ENCODE results near the gene TSEN34.
"Not testable (repeated sequence)": the region's sequence is repeated elsewhere in the genome, so short reads cannot be mapped to it uniquely, and the experiment has no call there.

Gene TSEN34

DNA sequence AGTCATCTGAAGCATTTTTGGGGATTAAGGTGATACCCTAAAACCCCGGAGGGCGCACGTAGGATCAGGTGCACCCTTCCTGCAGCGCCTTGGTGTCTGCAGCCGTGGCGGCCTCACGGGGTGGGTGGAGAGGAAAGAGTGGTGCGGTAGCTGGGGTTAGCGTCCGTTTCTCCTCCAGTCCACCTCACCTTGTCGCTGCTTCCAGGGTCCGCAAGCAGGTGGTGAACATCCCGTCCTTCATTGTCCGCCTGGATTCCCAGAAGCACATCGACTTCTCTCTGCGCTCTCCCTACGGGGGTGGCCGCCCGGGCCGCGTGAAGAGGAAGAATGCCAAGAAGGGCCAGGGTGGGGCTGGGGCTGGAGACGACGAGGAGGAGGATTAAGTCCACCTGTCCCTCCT is 16.1 kb downstream of the TSEN34 start:
- not testable (repeated sequence) for DNase-seq (ENCODE audit: low spot score in 2 of 2); ATAC-seq; H3K9me3 Mint-ChIP-seq
- Mint-ChIP-seq H3K36me3 (peaks cover 97% of the 10 kb centered on the region), H3K4me1 (peaks cover 93% of the 10 kb centered on the region), H3K27ac (peak overlapping the region; percentile 90), H3K4me3 (peak overlapping the region; percentile 88)

DNA sequence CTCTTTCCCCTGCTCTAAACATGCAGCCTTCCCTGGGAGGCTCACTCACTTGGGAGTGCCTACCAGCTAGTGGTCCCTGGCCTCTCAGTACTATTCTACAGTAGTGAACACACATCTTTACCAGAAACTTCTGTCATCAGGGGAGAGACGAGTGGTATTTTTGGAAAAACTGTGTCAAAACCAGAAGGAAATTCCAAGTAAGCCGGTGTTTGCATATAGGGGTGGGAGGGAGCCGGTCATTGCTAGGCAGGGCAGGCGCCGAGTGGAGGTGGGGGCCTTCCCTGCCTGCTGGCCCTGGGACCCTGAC is 16.5 kb downstream of the TSEN34 start:
- Mint-ChIP-seq H3K27ac (peak overlapping the region; percentile 90), H3K36me3 (peaks cover 97% of the 10 kb centered on the region), H3K9me3 (no peaks in the 10 kb centered on the region), H3K4me1 (peaks cover 89% of the 10 kb centered on the region), H3K4me3 (peak overlapping the region; percentile 88)
- ATAC-seq: no peak
- DNase-seq (ENCODE audit: low spot score in 2 of 2): no peak

DNA sequence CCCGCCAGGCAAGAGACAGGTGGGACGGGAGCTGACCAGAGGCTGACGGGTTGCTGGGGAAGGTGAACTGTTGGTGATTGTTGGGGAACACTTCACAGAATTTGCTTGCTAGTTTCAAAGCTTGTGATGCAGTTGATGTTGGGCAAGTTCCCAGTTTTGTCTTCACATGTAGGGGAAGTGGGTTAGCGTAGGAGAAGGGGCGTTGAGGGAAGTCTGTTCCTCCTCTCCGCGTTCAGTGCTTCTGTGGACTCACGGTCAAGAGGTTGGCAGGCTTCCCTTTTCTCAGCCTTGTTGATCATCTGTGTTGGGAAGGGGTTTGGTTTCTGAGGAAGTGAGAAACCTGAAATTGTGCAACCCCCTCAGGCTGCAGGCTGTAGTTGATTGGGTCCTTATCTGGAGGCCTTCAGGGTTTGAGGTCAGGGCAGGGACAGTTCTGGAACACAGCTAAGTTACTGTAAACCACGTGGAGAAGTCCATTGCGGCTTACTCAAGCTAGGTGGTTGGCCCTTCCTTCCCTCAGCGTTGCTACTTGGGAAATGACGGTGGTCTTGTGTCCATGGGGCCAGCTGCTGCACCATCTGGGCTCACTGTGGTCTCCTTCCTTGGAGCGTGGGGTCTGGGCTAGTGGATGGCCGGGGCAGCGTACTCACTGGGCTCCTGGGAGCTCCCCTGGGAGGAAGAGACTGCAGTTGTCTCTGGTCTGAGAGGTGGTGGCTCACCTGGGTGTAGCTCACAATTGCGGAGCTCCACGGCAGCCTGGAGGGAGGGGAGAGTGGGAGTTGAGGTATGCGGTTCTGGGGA is 17.1 kb downstream of the TSEN34 start:
- H3K27ac Mint-ChIP-seq: peak overlapping the region; percentile 90
- ATAC-seq (no peak), DNase-seq (ENCODE audit: low spot score in 2 of 2) (peak in 1 of 2 donors; percentile 63)
- peaks cover 83% of the 10 kb centered on the region for H3K4me1 Mint-ChIP-seq
- no peaks in the 10 kb centered on the region for H3K9me3 Mint-ChIP-seq
- H3K4me3 Mint-ChIP-seq: peak overlapping the region; percentile 88
- H3K36me3 Mint-ChIP-seq: peaks cover 97% of the 10 kb centered on the region

DNA sequence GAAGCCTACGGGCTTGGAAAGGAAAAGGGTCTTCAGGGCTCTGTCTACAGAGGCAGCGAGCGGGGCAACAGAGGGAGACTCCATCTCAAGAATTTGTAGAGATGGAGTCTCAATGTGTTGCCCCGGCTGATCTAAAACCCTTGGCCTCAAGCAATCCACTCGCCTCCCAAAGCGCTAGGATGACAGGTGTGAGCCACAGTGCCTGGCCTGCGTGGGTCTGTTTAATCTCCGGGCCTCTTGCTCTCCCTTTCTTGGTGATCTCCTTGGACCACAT is 17.6 kb downstream of the TSEN34 start:
- Mint-ChIP-seq H3K27ac (peak overlapping the region; percentile 90), H3K9me3 (no peaks in the 10 kb centered on the region), H3K4me3 (peak overlapping the region; percentile 88), H3K36me3 (peaks cover 93% of the 10 kb centered on the region), H3K4me1 (peaks cover 78% of the 10 kb centered on the region)
- DNase-seq (ENCODE audit: low spot score in 2 of 2): peak in 1 of 2 donors; percentile 63
- no peak for ATAC-seq

DNA sequence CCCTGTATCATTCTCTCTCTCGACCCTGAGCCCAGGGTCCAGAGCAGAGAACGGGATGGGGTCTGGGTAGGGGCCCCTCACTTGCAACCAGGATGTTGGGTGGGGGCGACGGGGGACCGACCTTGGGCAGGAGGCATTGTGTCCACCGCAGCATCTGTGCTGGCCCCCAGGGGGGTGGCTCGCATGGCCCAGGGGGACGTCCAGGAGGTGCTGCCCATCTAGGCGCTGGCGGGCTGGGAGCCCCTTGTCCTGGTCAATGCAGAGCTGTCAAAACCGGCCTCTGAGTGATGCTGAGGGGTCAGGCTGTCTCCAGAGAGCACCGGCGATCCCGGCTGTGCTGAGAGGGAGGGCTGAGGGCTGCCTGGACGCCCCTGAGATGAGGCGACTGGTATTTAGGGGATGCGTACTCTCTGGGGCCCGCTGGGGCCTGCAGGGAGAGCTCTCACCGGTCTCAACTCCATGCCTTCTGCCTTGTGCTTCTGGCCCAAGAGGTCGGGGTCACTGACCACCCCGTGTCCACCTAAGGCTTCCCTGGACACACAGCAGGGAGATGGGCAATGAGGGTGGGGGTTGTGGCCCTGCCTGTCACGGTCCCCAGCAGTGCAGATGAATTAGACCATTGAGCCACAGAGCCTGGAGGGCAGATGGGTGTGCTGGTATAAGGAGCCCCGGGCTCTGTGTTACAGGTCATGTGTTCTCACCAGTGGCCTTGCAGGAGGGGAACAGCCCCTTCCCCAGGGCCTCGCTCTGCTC is 18.1 kb downstream of the TSEN34 start:
- peak in 1 of 2 donors; percentile 65 for DNase-seq (ENCODE audit: low spot score in 2 of 2)
- ATAC-seq: no peak
- Mint-ChIP-seq H3K36me3 (peaks cover 87% of the 10 kb centered on the region), H3K4me3 (peak overlapping the region; percentile 36), H3K4me1 (peaks cover 73% of the 10 kb centered on the region), H3K9me3 (no peaks in the 10 kb centered on the region), H3K27ac (peak overlapping the region; percentile 90)

DNA sequence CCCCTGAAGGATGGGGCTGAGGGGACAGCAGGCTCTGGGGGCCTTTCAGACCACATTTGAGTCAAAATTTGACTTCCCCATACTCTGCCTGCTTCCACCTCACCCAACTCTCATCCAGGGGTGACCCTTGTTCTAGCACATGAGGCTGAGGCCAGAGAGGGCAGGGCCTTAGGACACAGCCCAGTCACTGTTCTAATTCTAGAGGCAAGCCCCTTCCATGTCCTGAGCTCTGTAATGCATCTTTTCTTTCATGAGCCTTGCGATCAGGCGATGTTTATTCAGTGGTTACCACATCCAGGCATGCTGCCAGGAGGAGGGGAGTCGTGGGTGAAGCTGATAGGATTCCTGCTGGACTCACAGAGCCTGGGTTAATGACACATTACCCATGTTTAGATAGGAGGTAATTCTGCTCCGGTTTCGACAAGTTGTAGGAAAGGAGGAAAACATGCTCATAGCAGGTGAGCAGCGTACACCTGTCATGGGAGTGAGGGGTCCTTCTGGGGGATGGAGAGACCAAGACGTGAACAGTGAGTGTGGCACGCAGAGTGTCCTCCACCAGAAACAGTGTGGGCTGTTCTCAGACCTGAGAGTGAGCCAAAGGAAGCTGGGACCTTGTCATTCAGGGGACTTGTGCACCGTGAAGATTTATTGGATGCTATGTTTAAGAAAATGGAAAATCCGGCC is 18.8 kb downstream of the TSEN34 start:
- Mint-ChIP-seq H3K9me3 (no peaks in the 10 kb centered on the region), H3K4me1 (peaks cover 66% of the 10 kb centered on the region), H3K27ac (peak overlapping the region; percentile 90), H3K36me3 (peaks cover 80% of the 10 kb centered on the region), H3K4me3 (peak overlapping the region; percentile 36)
- ATAC-seq: no peak
- no peak for DNase-seq (ENCODE audit: low spot score in 2 of 2)

DNA sequence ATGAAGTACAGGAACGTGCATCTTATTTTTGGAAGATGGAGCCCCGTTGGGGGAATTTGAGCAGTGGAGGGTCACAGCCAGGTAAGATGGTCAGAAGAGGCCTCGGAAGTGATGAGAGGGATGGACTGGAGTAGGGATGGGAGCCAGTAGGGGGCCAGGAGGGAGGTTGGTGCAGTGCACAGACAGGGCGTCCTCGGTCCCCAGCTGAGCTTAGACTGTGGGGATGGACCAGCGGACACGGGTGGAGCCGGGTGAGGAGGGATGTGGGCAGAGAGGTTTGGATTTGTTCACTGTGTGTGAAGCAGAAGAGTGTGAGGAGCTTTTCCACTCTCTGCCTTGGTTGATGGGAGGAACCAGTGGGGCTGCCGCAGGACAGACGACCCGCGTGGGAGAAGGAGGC is 20.1 kb downstream of the TSEN34 start:
- Mint-ChIP-seq H3K36me3 (peaks cover 69% of the 10 kb centered on the region), H3K4me3 (peak overlapping the region; percentile 36), H3K9me3 (no peaks in the 10 kb centered on the region), H3K27ac (peak overlapping the region; percentile 73), H3K4me1 (peaks cover 53% of the 10 kb centered on the region)
- ATAC-seq: no peak
- DNase-seq (ENCODE audit: low spot score in 2 of 2): no peak

DNA sequence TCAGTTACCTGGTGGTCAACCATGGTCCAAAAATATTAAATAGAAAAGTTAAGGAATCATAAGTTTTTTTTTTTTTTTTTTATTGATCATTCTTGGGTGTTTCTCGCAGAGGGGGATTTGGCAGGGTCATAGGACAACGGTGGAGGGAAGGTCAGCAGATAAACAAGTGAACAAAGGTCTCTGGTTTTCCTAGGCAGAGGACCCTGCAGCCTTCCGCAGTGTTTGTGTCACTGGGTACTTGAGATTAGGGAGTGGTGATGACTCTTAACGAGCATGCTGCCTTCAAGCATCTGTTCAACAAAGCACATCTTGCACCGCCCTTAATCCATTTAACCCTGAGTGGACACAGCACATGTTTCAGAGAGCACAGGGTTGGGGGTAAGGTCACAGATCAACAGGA is 23.1 kb downstream of the TSEN34 start:
- H3K4me1 Mint-ChIP-seq: peaks cover 23% of the 10 kb centered on the region
- H3K9me3 Mint-ChIP-seq; DNase-seq (ENCODE audit: low spot score in 2 of 2); ATAC-seq; H3K4me3 Mint-ChIP-seq; H3K27ac Mint-ChIP-seq: not testable (repeated sequence)
- H3K36me3 Mint-ChIP-seq: peaks cover 49% of the 10 kb centered on the region

DNA sequence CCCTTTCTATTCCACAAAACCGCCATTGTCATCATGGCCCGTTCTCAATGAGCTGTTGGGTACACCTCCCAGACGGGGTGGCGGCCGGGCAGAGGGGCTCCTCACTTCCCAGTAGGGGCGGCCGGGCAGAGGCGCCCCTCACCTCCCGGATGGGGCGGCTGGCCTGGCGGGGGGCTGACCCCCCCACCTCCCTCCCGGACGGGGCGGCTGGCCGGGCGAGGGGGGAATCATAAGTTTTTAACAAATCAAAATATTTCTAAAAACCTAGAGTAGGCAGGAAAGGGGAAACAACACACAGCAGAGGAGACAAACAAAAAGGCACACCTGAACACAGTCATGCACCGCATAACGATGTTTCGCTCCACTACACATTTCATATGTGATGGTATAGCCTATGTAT is 23.6 kb downstream of the TSEN34 start:
- ATAC-seq; H3K4me3 Mint-ChIP-seq; H3K9me3 Mint-ChIP-seq; H3K27ac Mint-ChIP-seq; DNase-seq (ENCODE audit: low spot score in 2 of 2): not testable (repeated sequence)
- peaks cover 43% of the 10 kb centered on the region for H3K36me3 Mint-ChIP-seq
- peaks cover 18% of the 10 kb centered on the region for H3K4me1 Mint-ChIP-seq

DNA sequence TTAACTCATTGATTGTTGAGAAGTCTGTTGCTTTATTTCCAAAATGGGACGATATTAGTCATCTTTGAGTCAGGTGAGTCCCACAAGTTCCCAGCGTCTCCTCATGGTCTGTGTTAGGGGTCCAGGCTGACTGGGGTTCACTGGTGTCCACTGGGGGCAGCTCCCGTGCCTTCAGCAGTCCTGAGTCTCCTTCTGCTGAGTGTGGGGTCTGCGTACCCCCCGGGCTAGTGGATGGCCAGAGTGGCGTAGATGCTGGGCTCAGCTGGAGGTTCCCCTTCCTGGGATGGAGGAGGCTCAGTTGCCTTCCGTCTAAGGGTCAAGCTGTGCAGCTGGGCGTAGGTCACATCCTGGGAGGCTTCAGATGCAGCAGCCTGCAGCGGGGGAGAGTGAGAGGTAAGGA is 25.8 kb downstream of the TSEN34 start:
- Mint-ChIP-seq H3K4me1 (peaks cover 5% of the 10 kb centered on the region), H3K27ac (no peak overlapping the region), H3K36me3 (peaks cover 25% of the 10 kb centered on the region), H3K4me3 (no peak overlapping the region), H3K9me3 (no peaks in the 10 kb centered on the region)
- ATAC-seq (no peak), DNase-seq (ENCODE audit: low spot score in 2 of 2) (no peak)

DNA sequence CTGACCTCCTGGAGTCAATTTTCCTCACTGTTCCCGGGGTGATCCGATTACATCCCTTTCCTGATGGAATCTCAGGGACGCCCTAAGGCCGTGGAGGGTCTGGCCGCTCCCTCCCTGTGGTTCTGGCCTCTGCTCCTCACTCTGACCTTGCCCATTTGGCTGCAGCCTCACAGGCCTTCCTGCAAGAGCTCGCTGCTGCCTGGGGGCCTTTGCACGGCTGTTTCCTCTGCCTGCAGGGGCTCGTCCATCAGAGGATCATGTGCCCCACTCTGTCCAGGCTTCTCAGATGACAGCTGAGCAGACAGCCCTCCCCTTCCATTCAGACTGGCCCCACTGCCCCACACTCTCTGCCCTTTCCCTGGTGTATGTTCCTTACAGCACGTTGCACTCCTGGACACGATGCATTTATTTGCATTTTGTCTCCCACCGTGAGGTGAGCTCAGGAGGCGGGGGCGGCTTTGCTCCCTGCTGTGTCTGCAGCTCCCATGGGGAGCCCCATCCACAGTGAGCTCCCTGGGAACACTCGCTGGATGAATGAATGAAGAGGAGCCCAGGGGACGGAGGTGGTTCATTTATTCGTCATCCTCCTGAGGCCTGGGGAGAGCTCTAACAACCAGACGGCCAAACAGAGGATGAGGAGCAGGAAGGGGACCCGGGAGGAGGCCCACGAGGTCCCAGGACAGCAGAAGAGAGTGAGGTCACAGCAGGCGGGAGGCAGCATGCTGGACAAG is 26.6 kb downstream of the TSEN34 start:
- H3K4me1 Mint-ChIP-seq; H3K9me3 Mint-ChIP-seq; DNase-seq (ENCODE audit: low spot score in 2 of 2); H3K4me3 Mint-ChIP-seq; ATAC-seq: not testable (repeated sequence)
- peaks cover 17% of the 10 kb centered on the region for H3K36me3 Mint-ChIP-seq
- H3K27ac Mint-ChIP-seq: peak overlapping the region; percentile 17

DNA sequence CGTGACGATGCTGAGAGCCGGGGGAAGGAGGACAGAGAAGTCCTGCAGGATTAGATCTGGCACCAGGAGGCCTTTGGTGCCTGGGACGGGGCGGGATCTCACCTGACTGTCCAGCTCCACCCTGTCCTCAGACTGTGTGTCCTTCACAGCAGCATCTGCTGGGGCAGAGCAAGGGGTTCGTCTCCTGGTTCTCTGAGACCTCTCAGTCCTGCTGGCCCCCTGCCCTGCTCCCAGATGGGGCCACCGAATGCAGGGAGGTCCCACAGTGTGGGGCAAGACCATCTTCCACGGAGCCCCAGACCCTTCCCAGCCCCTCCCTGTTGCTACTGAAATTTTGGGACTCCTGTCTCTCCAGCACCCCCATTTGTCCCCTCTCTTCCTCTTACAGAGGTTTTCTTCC is 27.2 kb downstream of the TSEN34 start:
- no peak for DNase-seq (ENCODE audit: low spot score in 2 of 2)
- Mint-ChIP-seq H3K4me3 (no peak overlapping the region), H3K9me3 (no peaks in the 10 kb centered on the region), H3K27ac (no peak overlapping the region), H3K36me3 (peaks cover 11% of the 10 kb centered on the region), H3K4me1 (peaks cover 14% of the 10 kb centered on the region)
- no peak for ATAC-seq

DNA sequence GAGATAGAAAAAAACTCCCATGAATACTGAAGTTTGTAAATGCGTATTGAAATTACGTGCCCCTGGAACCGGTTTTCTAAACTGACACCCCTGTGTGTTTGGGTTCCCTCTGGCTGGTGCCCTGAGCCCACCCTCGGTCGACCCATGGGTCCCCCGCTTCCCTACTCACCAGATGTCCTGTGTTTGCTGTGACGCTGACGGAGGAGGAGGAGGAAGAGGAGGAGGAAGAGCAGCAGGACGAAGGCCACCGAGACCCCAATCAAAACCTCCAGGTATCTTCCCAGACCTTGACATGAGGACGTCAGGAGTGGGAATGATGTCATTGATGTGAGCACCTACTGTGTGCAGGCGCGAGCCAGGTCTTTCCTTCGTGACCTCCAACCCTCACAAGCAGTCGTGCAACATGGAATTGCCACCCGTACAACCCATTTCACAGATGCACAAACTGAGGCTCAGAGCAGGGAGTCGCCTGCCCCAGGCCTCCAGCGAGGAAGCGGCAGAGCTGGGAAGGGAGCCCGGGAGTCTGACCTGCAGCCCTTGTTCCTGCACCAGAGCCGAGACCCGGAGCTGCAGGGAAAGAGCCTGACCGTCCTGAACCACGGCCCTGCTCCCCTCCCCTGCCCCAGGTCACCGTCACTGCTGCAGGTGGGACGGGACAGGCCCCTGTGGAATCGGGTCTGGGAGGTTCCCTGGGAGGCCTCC is 28.0 kb downstream of the TSEN34 start:
- Mint-ChIP-seq H3K4me3 (no peak overlapping the region), H3K4me1 (peaks cover 18% of the 10 kb centered on the region), H3K27ac (no peak overlapping the region), H3K36me3 (peaks cover 11% of the 10 kb centered on the region), H3K9me3 (no peaks in the 10 kb centered on the region)
- ATAC-seq: no peak
- DNase-seq (ENCODE audit: low spot score in 2 of 2): no peak

DNA sequence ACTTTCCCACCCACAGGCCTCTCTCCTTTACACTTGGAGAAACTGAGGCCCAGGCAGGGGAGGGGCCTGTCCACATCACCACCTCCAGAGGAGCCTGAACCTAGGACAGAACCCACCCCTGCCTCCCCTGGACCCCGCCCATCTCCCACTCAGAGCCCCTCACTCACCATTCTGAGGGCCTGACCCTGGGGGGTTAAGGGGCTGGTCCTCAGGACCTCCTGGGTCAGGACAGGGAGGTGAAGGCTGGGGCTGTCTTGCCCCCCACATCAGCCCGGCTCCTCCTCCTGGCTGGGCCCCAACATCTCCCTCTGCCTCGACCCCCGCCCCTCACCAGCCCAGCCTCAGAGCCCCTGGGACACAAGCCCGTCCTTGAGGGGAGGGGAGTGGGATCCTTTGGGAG is 28.6 kb downstream of the TSEN34 start:
- not testable (repeated sequence) for H3K27ac Mint-ChIP-seq; H3K9me3 Mint-ChIP-seq; ATAC-seq; H3K4me3 Mint-ChIP-seq; DNase-seq (ENCODE audit: low spot score in 2 of 2)
- H3K4me1 Mint-ChIP-seq: peaks cover 18% of the 10 kb centered on the region
- peaks cover 14% of the 10 kb centered on the region for H3K36me3 Mint-ChIP-seq

DNA sequence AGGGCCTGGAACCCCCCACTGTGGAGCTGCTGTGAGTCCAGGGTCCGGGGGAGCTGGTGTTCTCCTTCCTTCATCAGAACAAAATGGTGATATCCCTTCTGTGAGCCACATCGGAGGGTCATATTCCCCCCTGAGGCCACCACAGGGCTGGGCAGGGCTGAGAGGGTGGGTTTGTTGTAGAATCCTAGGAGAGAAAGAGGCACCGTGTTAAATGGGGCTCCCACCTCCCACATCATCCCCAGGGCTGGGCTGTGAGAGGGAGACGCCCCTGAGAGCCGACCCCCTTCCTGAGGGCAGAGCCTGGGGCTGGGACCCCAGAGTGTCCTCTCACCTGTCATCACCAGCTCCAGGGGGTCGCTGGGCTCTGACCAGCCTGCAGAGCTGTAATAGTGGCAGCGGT is 30.8 kb downstream of the TSEN34 start:
- not testable (repeated sequence) for H3K36me3 Mint-ChIP-seq; DNase-seq (ENCODE audit: low spot score in 2 of 2); ATAC-seq; H3K4me3 Mint-ChIP-seq; H3K27ac Mint-ChIP-seq; H3K9me3 Mint-ChIP-seq
- peaks cover 18% of the 10 kb centered on the region for H3K4me1 Mint-ChIP-seq

Data from stimulated activated effector memory CD8-positive, alpha-beta T cell treated with anti-CD3 and anti-CD28 coated beads, Interleukin-12 subunit alpha, Interleukin-12 subunit beta, amount 100 ng/mL, for 72 hours (primary cell).